ENCODE data around the gene KCNK16.

Gene KCNK16

DNA sequence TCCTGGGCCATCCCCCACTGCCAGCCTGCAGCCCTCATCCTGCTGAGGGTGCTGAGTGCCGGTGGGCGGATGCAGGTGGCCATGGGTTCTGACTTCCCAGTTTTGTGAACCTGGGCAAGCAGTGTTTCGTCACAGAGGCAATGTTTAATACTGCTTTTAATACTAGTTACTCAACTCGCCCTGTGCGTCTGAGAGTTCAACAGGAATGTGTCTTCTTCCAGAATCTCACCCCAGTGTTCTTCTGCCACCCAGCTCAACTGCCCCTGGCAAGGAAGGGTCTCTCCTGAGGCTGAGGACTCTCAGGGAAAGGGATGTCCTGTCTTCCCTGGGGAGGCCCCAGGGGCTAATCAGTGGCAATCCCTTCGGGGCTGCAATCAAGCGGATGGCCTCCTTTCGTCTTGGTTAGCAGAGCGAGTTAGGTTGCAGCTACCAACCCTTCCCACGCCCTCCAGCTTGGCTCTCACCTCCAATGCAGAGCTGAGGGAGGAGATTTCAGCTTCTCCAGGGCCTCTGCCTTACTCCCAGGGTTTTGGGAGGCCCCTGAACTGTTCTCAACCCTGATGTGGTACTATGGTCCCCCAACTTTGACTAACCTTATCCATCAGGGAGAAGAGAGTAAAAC, 2.0 kb downstream of the KCNK16 start:
- TF ChIP-seq CTCF (IDR thresholded peaks at IDR 0.05; ENCODE audit: insufficient read depth, missing control alignments), result no peak
- FAIRE-seq, result no peak

DNA sequence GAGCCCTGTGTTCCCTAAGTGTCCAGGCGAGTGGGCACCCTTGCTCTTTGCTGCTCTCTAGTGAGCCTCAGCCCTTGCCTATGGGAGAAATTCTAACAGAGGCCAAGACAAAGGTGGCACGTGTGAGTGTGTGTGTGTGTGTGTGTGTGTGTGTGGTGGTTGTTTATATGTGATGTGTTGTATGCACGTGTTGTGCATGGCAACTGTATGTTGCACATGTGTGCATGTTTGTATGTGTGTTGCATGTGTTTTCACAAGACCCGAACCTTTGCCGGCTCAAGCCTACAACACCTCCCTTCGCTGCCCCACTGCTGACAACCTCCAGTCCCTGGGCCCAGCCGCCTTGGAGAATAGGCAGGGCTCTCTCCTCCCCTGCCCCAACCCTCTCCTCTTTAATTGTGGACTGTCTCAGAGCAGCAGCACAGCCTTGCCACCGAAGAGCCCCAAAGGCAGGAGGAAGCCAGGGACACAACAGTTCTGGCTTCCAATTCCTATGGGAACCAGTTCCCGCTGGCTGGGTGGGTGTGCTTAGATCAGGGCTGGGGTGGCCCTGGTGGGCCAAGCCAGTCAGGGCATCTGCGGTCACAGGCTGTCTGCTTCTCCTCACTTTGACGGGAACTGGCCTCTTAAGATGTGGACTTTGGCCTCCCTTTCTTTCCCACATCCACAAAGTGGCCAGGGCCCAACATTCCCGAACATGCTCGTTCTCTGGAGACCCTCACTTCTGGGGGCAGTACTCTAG, 2.7 kb downstream of the KCNK16 start:
- DNase-seq (ENCODE audit: insufficient read length, low spot score) (no peak), FAIRE-seq (no peak)
- TF ChIP-seq CTCF (IDR thresholded peaks at IDR 0.05; ENCODE audit: insufficient read depth, missing control alignments), result no peak

More for the DNA sequence above, 2.0 kb downstream of the KCNK16 start:
- no peak for DNase-seq (ENCODE audit: insufficient read length, low spot score)

- no peak for DNase-seq (ENCODE audit: insufficient read length, low spot score)
- FAIRE-seq, result no peak
- TF ChIP-seq CTCF (IDR thresholded peaks at IDR 0.05; ENCODE audit: insufficient read depth, missing control alignments), result no peak
Measured at GRCh38 chr6:39317256-39317655, 5.2 kb downstream of the KCNK16 start.

- DNase-seq (ENCODE audit: insufficient read length, low spot score) (no peak), FAIRE-seq (no peak)
- TF ChIP-seq CTCF (IDR thresholded peaks at IDR 0.05; ENCODE audit: insufficient read depth, missing control alignments), result no peak
Measured at GRCh38 chr6:39314273-39314795, 8.2 kb downstream of the KCNK16 start, which contains the start of gene KCNK17. TSS of gene KCNK17 (minus strand) at chr6:39314419. CDS start at chr6:39314320, 99 bp downstream.

- DNase-seq (ENCODE audit: insufficient read length, low spot score) (no peak), FAIRE-seq (no peak)
- no peak for TF ChIP-seq CTCF (IDR thresholded peaks at IDR 0.05; ENCODE audit: insufficient read depth, missing control alignments)
Measured at GRCh38 chr6:39313526-39314272, 8.8 kb downstream of the KCNK16 start.

DNA sequence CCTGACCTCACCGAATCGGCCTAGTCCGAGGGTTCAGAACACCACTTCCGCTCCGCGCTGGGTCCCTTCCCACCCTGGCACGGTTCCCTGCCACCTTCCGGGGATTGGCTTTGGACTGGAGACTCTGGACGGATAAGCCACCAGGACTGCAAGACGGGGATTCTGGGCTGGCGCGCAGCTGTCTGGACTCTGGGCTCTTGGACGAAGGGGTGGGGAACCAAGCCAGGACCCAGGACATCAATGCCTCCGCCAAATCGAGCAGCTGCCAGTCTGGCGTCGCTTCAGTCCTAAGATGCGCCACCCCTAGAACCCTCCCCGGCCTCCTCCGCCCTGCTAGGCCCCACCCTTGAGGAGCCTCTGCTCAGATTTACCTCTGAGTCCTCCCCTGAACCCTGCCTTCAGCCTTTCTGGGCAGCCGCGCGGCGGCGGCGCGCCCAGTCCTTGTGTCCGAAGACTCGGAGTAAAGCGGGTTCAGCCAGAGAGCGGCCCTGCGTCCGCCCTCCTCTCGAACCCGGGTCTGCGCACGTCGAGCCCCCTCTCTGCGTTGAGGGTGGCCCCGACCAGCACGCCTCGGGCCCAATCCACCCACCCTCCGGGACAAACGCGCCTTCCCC, 9.5 kb downstream of the KCNK16 start:
- FAIRE-seq, result no peak
- DNase-seq (ENCODE audit: insufficient read length, low spot score), result no peak
- TF ChIP-seq CTCF (IDR thresholded peaks at IDR 0.05; ENCODE audit: insufficient read depth, missing control alignments), result no peak

Measured in D721Med (cell line).